T-helper 22 cell (primary cell): ENCODE data around the gene DHX15.

ENCODE experiments used
- DNase-seq: peaks from one replicate; pipeline ENCODE4 v3.0.0-alpha.2; 2020; ENCODE audit warnings: low read depth

The DHX15 gene

GRCh38 chr4:24584211-24584850, at the start of gene DHX15:
Gene DHX15, minus strand, starts transcription at chr4:24584554. Its CDS starts 161 bp downstream, at chr4:24584393.
- peak; percentile 87 for DNase-seq

GRCh38 chr4:24632011-24632410, 47.7 kb upstream of the DHX15 start:
- DNase-seq: no peak

- no peak for DNase-seq
These were observed 46.6 kb upstream of the DHX15 start for GRCh38 chr4:24630937-24631336.

- no peak for DNase-seq
These were observed 40.7 kb upstream of the DHX15 start for GRCh38 chr4:24625091-24625490.

- DNase-seq: no peak
These were observed 40.0 kb upstream of the DHX15 start for GRCh38 chr4:24624381-24624780.

- no peak for DNase-seq
These were observed 37.9 kb upstream of the DHX15 start for GRCh38 chr4:24622146-24622834.

GRCh38 chr4:24615977-24616376, 31.6 kb upstream of the DHX15 start:
- no peak for DNase-seq

GRCh38 chr4:24614881-24615280, 30.5 kb upstream of the DHX15 start:
- no peak for DNase-seq

GRCh38 chr4:24613502-24613901, 29.1 kb upstream of the DHX15 start:
- no peak for DNase-seq

GRCh38 chr4:24611575-24611974, 27.2 kb upstream of the DHX15 start:
- DNase-seq: no peak

GRCh38 chr4:24607334-24607733, 23.0 kb upstream of the DHX15 start:
- DNase-seq: no peak

- no peak for DNase-seq
These were observed 20.9 kb upstream of the DHX15 start for GRCh38 chr4:24605216-24605615.

- DNase-seq: no peak
These were observed 20.3 kb upstream of the DHX15 start for GRCh38 chr4:24604558-24605214.

GRCh38 chr4:24603343-24603742, 19.0 kb upstream of the DHX15 start:
- no peak for DNase-seq

- DNase-seq: no peak
These were observed 16.8 kb upstream of the DHX15 start for GRCh38 chr4:24601121-24601520.

GRCh38 chr4:24599275-24599674, 14.9 kb upstream of the DHX15 start:
- no peak for DNase-seq

- no peak for DNase-seq
These were observed 13.7 kb upstream of the DHX15 start for GRCh38 chr4:24598025-24598424.

GRCh38 chr4:24595659-24596058, 11.3 kb upstream of the DHX15 start:
- DNase-seq: no peak

- no peak for DNase-seq
These were observed 10.5 kb upstream of the DHX15 start for GRCh38 chr4:24594887-24595286.

GRCh38 chr4:24589448-24589847, 5.1 kb upstream of the DHX15 start:
- no peak for DNase-seq

GRCh38 chr4:24588216-24588954, 4.0 kb upstream of the DHX15 start:
- DNase-seq: no peak

GRCh38 chr4:24583451-24584210, 723 bp downstream of the DHX15 start:
- peak; percentile 17 for DNase-seq
